ENCODE data around the gene NGF. TPM values are rescaled to one million over a fixed set of nuclear protein-coding genes. Genes with fewer than 3 reads are reported as not detected.
A peak's percentile ranks its signal among the peaks of the same experiment; 100 is the strongest.

The NGF gene
- total and polyA plus RNA-seq, 12 donors = 1.8 to 21.6 (median 3.3) TPM

- no peak for DNase-seq
- TF ChIP-seq CTCF (IDR thresholded peaks at IDR 0.05) = no peak
- H3K4me1 ChIP-seq = peaks cover 0 to 8% (median 1%) of the 10 kb centered on the region in 9 donors
- no peaks in the 10 kb centered on the region for H3K27me3 ChIP-seq
- intact Hi-C loops (cut with DNase I) = loop anchor here in 1 of 10 donors (10.0 kb wide), 1 partner anchor 73 kb away; no protein-coding TSS in a partner anchor
- H3K36me3 ChIP-seq = no peaks in the 10 kb centered on the region
- no peak for ATAC-seq
- H3K27ac ChIP-seq = no peak overlapping the region
- no peak overlapping the region for H3K4me3 ChIP-seq
- H3K9me3 ChIP-seq = peaks cover 0 to 62% (median 14%) of the 10 kb centered on the region in 11 donors
Measured at GRCh38 chr1:115257591-115257990, 80.5 kb downstream of the NGF start.

DNA sequence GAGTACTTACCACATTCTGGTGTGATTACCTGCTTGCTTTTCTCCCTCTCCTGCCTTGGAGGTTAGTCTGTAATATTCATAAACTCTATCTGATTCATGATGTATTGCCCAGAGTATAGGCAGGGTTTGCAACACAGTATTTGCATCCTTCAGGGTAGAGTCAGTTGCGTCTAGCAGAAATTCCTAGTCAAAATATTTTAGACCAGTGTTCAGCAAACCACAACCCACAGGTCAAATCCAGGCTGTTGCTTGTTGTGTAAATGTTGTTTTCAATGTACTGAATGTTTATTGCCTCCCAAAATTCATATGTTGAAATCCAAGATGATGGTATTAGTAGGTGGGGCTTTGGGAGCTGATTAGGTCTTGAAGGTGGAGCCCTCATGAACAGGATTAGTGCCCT, 82.9 kb downstream of the NGF start:
- no peaks in the 10 kb centered on the region for H3K36me3 ChIP-seq
- DNase-seq (no peak), ATAC-seq (no peak)
- H3K4me3 ChIP-seq = no peak overlapping the region
- H3K27ac ChIP-seq = no peak overlapping the region
- TF ChIP-seq CTCF (IDR thresholded peaks at IDR 0.05) = no peak
- peaks cover 5 to 21% (median 15%) of the 10 kb centered on the region in 9 donors for H3K4me1 ChIP-seq
- peaks cover 0 to 62% (median 14%) of the 10 kb centered on the region in 11 donors for H3K9me3 ChIP-seq
- H3K27me3 ChIP-seq = no peaks in the 10 kb centered on the region
- WGBS, 2 donors = 97 to 100% methylated on average over 1 of the region's 1 CpG
- intact Hi-C loops (cut with DNase I) = loop anchor here in 1 of 10 donors (10.0 kb wide), 1 partner anchor 70 kb away; no protein-coding TSS in a partner anchor

DNA sequence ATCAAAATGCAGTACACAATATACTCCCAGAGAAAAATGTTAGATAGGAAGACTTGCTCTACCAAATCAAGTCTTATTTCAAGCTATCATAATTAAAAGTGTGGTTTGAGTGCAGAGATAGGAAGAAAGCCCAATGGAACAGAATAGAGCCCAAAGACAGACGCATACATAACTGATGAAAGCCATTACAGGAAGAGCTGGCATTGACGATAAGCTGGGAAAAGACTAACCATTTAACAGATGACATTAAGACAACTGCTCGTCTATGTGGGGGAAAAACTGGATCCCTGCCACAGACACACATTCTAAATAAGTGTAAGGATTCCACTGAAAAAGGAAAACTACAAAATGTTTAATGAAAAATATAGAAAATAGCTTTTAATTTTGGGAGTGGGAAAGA, 85.5 kb downstream of the NGF start:
- Histone ChIP-seq H3K36me3 (no peaks in the 10 kb centered on the region), H3K9me3 (peaks cover 0 to 52% (median 3%) of the 10 kb centered on the region in 11 donors), H3K4me3 (no peak overlapping the region), H3K27ac (peak overlapping the region in 8 of 10 donors; percentile 25 to 83 (median 71)), H3K4me1 (peaks cover 5 to 21% (median 15%) of the 10 kb centered on the region in 9 donors), H3K27me3 (no peaks in the 10 kb centered on the region)
- ATAC-seq (peak in 2 of 8 donors; percentile 31 to 35), DNase-seq (no peak)
- no peak for TF ChIP-seq CTCF (IDR thresholded peaks at IDR 0.05)
- intact Hi-C loops (cut with DNase I) = loop anchor here in 1 of 10 donors (10.0 kb wide), 1 partner anchor 68 kb away; no protein-coding TSS in a partner anchor
- WGBS, 2 donors = 16 to 20% methylated on average over 3 of the region's 3 CpGs

GRCh38 chr1:115251856-115252255, 86.2 kb downstream of the NGF start:
- H3K27ac ChIP-seq = peak overlapping the region in 8 of 10 donors; percentile 25 to 83 (median 71)
- WGBS, 2 donors = 30 to 40% methylated on average over 2 of the region's 2 CpGs
- no peak for TF ChIP-seq CTCF (IDR thresholded peaks at IDR 0.05)
- H3K4me3 ChIP-seq = no peak overlapping the region
- H3K36me3 ChIP-seq = no peaks in the 10 kb centered on the region
- DNase-seq (no peak), ATAC-seq (peak; percentile 85 to 93 (median 90))
- H3K27me3 ChIP-seq = no peaks in the 10 kb centered on the region
- H3K9me3 ChIP-seq = peaks cover 0 to 44% (median 3%) of the 10 kb centered on the region in 11 donors
- peaks cover 5 to 21% (median 15%) of the 10 kb centered on the region in 9 donors for H3K4me1 ChIP-seq
- intact Hi-C loops (cut with DNase I) = loop anchor here in 1 of 10 donors (10.0 kb wide), 1 partner anchor 67 kb away; no protein-coding TSS in a partner anchor

Data from heart right ventricle (tissue), 16 donors.